GM12865 (cell line): Measurements from ENCODE around the gene GPC5.
"Not testable (repeated sequence)": the region's sequence is repeated elsewhere in the genome, so short reads cannot be mapped to it uniquely, and the experiment has no call there.

Experiments used
- DNase-seq: peaks from one replicate; pipeline ENCODE4 v3.0.0; 2010; ENCODE audit warnings: low read depth
- H3K4me3 ChIP-seq: 2 replicates; pipeline ENCODE4 v1.5.1; 2011; ENCODE audit warnings: mild to moderate bottlenecking, low read depth, low read length, control low read depth
- CTCF ChIP-seq: IDR thresholded peaks from 2 replicates; pipeline ENCODE4 v1.5.1; 2011; ENCODE audit warnings: low read length, control low read depth, low read depth, inconsistent platforms; ENCODE audit not compliant: insufficient read depth; ENCODE audit errors: missing control alignments

GPC5 gene

DNA sequence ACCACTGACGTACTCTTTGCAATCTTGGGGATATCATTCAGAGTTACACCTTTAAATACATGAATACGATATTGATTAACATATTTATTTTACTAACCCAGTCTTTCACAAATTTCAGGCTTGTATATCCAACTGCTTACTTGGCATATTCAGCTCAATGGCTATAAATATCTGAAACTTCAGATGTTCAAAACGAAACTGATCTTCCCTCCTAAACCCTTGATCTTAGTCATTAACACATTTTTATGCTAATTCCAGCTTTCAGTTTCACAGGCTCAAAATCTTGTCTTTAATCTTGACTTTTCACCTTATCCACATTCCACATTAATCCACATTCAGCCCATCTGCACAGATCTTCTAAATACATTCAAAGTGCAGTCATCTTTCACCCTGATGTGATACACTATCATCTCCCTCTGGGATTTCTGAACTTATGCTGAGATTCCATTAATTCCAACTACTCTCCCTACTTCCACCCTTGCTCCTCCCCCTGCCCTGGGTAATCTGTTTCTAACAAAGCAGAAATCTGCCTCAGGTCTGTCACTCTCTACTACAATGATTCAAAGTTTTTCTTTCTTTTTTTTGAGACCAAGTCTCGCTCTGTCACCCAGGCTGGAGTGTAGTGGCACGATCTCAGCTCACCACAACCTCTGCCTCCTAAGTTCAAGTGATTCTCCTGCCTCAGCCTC lies 387.2 kb downstream of the GPC5 start:
- TF ChIP-seq CTCF, result no peak
- no peak overlapping the region for H3K4me3 ChIP-seq
- DNase-seq, result no peak

DNA sequence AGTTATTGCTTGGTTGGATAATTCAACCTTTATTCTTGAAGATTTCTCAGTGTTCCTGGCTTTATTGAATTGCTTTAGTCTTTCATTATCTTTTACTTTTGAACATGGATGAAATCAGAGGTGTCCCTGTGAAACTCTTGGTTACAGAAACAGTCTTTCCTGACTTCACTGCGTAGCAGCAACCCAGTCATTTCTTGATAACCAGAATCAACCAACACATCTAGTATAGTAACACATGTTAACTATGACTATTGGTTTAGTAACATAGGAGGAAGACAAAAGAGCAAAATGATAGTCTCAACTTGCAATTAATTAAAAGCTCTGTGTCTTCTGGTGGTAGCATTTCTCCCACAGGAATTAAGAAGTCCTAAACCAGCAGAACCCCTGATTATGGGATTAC lies 393.6 kb downstream of the GPC5 start:
- TF ChIP-seq CTCF, result no peak
- no peak overlapping the region for H3K4me3 ChIP-seq
- no peak for DNase-seq

GRCh38 chr13:91797567-91797966 lies 399.1 kb downstream of the GPC5 start:
- TF ChIP-seq CTCF, result no peak
- H3K4me3 ChIP-seq, result no peak overlapping the region
- no peak for DNase-seq

DNA sequence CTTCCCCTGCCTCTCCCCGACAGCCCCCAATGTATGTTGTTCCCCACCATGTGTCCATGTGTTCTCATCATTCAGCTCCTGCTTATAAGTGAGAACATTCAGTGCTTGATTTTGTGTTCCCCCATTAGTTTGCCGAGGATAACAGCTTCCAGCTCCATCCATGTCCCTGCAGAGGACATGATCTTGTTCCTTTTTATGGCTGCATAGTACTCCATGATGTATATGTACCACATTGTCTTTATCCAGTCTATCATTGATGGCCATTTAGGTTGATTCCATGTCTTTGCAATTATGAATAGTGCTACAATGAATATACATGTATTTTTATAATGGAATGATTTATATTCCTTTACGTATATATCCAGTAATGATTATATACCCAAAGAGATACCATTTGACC lies 399.9 kb downstream of the GPC5 start:
- H3K4me3 ChIP-seq, DNase-seq: not testable (repeated sequence)

GRCh38 chr13:91801772-91802171 lies 403.4 kb downstream of the GPC5 start:
- H3K4me3 ChIP-seq, DNase-seq: not testable (repeated sequence)

GRCh38 chr13:91802957-91803356 lies 404.5 kb downstream of the GPC5 start:
- TF ChIP-seq CTCF, result no peak
- H3K4me3 ChIP-seq, result no peak overlapping the region
- no peak for DNase-seq

- H3K4me3 ChIP-seq, result no peak overlapping the region
- no peak for TF ChIP-seq CTCF
- DNase-seq, result no peak
Observed at GRCh38 chr13:91804724-91805123, 406.3 kb downstream of the GPC5 start.

- no peak overlapping the region for H3K4me3 ChIP-seq
- no peak for DNase-seq
- TF ChIP-seq CTCF, result no peak
Observed at GRCh38 chr13:91805605-91806004, 407.2 kb downstream of the GPC5 start.
